T47D (cell line): Measurements from ENCODE around the gene AFF4.
A peak's percentile ranks its signal among the peaks of the same experiment; 100 is the strongest.

ENCODE experiments used
- DNase-seq, 2 experiments: peaks; one replicate each; pipeline versions ENCODE4 v3.0.0 to v3.0.0-alpha.2; 2011 to 2012; ENCODE audit warnings: low read depth in 1 of 2, low spot score in 1 of 2
- JUND ChIP-seq: IDR thresholded peaks from 2 replicates; pipeline ENCODE4 v1.6.1; 2012; ENCODE audit warnings: low read depth
- in situ Hi-C: cut with HindIII; loops from 2 replicates; pipeline ENCODE4 v1.10.0; 2016; ENCODE audit warnings: low sequenced_read_pairs, low pct_unique_long_range_greater_than_20kb

AFF4 gene

DNA sequence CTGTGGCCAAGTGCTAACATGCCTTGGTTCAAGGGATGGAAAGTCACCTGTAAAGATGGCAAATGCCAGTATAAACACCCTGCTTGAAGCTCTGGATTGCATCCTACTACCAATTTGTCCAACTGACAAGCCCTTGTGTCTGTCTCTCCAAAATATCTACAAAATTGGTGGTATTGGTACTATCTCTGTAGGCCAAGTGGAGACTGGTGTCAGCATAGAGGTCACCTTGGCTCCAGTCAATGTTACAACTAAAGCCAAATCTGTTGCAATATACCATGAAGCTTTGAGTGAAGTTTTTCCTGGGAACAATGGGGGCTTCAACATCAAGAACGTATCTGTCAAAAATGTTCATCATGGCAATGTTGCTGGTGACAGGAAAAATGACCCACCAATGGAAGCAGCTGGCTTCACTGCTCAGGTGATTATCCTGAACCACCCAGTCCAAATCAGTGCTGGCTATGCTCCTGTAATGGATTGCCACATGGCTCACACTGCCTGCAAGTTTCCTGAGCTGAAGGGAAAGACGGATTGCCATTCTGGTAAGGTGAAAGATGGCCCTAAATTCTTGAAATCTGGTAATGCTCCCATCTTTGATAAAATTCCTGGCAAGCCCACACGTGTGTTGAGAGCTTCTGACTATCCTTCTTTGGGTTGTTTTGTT is 19.9 kb downstream of the AFF4 start:
- no peak for TF ChIP-seq JUND
- DNase-seq, result no peak
- in situ Hi-C loops, result no loop called here

DNA sequence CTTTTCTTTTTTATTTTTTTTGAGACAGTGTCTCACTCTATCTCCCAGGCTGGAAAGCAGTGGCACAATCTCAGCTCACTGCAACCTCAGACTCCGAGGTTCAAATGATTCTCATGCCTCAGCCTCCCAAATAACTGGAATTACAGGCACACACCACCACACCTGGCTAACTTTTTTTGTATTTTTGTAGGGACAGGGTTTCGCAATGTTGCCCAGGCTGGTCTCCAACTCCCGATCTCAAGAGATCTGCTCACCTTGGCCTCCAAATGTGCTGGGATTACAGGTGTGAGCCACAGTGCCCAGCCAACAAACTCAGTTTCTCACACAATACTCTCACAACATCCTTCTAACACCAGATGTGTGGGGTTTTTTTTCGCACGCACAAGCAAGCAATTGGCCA is 22.1 kb downstream of the AFF4 start:
- no peak for TF ChIP-seq JUND
- no peak for DNase-seq
- in situ Hi-C loops, result no loop called here

DNA sequence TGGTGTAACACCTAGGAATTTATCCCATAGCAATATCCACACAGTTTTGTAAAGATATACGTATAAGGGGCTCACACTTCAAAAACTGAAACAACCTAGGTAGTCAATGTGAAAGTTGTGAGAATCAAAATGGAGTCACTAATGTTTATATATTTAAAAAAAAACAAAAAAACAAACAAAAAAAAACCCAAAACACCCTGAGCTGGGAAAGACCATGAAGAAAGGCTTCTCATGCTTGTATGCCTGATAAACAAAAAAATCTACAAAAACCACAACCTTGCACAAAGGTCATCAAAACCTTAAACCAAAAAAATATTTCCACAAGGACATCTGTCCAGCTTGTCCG is 35.4 kb downstream of the AFF4 start:
- TF ChIP-seq JUND, result no peak
- no peak for DNase-seq
- in situ Hi-C loops, result no loop called here

DNA sequence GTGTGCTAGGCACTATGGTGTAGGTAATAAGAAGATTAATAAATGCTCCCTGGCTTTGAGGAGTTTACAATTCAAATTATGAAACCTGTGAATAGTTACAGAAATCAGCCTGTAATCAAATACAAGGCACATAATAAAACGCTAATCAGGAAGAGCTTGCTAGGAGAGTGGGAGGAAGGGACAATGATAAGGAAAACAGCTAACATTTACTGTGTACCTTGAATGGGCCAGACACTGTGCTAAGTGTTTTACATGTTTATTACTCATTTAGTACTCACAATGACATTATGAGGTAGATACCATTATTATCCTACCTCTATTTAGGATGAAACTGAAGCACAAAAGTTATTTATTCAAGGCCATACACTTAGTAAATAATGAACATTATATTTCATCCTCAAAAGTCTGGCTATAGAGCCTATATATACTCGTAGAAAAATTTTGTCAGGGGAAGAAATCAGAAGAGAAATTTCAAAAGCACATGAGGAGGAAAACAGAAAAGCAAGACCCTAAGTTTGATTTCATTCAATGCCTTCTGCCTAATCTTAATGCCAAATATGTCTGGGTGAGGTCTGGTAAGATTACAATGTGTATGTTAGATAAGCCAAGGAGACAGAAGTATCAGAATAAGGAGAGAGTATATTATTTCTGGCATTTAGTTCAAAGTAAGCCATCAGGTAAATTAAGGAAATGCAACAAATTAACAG is 35.9 kb downstream of the AFF4 start:
- DNase-seq, result no peak
- in situ Hi-C loops, result no loop called here
- no peak for TF ChIP-seq JUND

DNA sequence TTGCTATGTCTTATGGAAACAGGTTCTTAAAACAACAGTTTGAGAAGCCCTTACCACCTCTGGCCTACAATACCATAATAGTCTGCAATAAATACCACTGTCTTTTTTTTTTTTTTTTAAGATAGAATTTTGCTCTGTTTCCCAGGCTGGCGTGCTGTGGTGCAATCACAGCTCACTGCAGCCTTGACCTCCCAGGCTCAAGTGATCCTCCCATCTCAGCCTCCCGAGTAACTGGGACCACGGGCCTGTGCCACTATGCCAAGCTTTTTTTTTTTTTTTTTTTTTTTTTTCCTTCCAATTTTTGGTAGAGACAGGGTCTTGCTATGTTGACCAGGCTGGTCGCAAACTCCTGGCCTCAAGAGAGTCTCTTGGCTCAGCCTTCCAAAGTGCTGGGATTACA is 37.0 kb downstream of the AFF4 start:
- no peak for DNase-seq
- TF ChIP-seq JUND, result no peak
- in situ Hi-C loops, result no loop called here

DNA sequence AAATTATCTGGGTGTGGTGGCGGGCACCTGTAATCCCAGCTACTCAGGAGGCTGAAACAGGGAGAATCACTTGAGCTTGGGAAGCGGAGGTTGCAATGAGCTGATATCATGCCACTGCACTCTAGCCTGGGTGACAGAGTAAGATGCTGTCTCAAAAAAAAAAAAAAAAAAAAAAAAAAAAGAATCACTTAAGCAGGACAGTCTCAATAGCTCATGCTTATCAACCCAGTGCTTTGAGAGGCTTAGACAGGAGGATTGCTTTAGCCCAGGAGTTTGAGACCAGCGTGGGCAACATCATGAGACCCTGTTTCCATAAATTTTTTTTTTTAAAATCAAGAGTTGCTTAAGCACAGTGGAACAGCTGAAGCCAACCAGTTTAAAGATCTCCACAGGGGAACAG is 47.3 kb downstream of the AFF4 start:
- in situ Hi-C loops, result no loop called here
- no peak for TF ChIP-seq JUND
- DNase-seq, result no peak

DNA sequence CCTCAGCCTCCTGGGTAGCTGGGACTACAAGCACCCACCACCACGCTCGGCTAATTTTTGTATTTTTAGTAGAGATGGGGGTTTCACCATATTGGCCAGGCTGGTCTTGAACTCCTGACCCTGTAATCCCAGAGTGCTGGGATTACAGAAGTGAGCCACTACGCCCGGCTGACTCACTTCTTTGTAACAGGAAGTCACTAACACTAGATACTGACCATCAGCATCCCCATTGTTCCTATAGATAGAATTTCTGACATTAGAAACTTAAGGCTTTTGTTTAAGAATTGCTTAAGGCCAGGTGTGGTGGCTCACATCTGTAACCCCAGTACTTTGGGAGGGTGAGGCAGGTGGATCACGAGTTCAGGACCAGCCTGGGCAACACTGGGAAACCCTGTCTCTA is 47.8 kb downstream of the AFF4 start:
- TF ChIP-seq JUND, result no peak
- in situ Hi-C loops, result no loop called here
- DNase-seq, result no peak

DNA sequence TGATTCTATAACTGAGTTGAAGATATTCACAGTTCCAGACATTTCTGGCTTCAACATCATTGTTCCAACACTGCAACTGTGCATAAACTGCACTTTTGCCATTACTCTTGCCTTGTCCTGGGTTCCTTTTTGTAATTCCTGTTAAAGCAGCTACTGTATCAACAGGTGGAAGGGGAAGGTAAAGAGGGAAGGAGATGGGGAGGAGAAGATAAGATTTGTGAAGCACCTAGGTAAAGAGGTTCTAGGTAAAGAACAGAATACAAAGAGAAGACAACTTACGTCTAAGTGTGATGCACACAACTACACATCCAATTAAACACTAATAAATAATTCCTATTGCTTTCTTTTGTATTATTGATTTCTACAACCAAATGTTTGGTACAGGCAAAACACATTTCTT is 53.7 kb downstream of the AFF4 start:
- TF ChIP-seq JUND, result no peak
- no peak for DNase-seq
- in situ Hi-C loops, result no loop called here

DNA sequence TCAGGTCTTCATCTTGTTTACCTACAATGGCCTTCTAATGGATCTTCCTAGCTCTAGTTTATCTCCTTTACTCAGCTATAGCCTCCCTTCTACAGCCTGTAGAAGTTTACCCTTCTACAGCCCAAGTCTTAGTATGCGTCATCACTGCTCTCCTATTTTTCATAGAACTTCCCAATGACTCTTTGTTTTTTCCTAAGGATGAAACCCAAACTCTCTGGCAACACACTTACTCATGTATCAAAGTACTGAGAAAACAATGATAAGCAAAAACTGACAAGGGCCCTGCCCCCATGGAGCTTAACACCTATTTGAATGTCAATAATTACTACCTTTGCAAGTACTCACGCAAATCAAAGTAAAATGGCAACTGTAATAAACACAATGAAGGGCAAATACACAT is 56.3 kb downstream of the AFF4 start:
- in situ Hi-C loops, result no loop called here
- DNase-seq, result no peak
- TF ChIP-seq JUND, result no peak

DNA sequence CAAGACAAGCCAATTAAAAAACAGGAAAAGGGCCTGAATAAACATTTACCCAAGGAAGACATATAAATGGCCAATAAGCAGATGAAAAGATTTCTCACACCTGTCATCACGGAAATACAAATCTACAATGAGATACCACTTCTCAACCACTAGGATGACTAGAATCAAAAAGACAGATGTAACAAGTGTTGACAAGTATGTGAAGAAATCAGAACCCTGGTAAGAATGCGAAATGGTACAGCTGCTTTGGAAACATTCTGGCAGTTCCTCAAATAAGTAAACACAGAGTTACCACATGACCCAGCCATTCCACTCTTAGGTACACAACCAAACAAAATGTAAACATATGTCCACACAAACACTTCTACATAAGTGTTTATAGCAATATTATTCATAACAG is 57.5 kb downstream of the AFF4 start:
- in situ Hi-C loops, result no loop called here
- peak; percentile 7 to 88 for DNase-seq
- no peak; the same call in 1 of the 2 replicates for TF ChIP-seq JUND

DNA sequence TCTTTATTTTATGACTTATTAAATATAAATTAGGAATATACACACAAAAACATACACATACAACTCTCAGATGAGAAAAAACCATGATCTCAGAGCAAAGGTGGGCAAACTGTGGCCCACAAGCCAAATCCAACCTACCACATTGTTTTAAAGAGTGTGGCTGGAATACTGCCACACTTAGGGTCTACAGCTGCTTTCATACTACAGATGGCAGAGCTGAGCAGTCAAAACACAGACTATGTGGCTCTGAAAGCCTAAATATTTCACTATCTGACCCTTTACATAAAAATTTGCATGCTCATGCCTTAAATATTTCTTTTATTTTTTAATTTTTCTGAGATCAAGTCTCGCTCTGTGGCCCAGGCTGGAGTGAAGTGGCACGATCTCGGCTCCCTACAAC is 61.7 kb downstream of the AFF4 start:
- no peak for DNase-seq
- no peak for TF ChIP-seq JUND
- in situ Hi-C loops, result no loop called here

DNA sequence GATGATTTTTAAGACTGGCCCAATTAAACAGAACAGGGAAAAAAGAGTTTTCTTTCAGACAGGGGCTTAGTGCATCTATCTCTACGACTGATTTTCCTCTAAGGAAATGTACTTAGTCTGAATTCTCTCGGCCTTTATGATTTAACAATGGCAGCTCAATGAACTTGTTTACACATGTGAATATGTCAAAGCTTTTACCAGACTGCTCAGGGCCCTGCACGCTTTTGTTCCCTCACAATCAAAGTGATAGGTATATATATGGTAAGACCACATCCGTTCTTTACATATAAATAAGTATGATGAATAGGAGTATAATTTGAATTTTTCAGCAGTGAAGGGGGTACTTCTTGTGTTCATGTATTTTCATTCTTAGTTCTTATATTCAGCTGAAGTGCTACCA is 62.4 kb downstream of the AFF4 start:
- no peak for DNase-seq
- in situ Hi-C loops, result no loop called here
- TF ChIP-seq JUND, result no peak

DNA sequence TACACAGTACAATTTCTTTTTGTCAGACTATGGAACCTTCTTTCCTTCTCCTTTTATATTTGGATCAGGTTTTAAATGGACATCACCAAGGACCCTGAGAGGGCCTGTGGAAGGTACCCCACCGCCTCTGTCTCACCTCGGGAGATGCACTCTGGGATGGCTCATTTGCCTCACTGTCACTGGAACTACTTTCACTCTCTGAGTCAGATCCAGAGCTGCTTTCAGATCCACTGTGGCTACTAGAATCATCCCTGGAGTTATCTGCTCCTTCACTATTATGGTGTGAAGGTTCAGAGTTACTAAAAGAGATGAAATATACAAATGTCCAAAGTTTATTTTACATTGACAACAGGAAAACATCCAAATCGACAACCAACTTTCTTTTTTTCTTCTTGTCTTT is 65.3 kb downstream of the AFF4 start:
- no peak for TF ChIP-seq JUND
- DNase-seq, result no peak
- in situ Hi-C loops, result no loop called here

DNA sequence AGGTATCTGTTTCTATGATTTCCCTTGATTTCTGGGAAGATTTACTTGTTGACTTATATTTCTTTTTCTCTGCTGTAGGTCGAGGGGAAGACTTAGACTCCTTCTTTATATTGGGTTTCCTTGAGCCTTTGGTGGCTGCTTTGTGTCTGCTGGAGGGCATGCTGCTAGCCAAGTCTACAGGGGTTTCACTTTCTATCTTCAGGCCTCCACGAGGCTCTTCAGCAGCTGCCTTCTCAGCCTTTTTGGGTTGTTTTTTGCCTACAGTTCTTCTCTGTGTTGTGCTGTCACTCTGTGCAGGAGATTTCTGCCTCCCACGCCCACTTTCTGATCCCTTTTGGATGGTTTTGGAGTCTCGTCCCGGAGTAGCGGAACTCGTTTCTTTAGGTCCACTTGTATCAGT is 66.7 kb downstream of the AFF4 start:
- no peak for TF ChIP-seq JUND
- DNase-seq, result no peak
- in situ Hi-C loops, result no loop called here
